ENCODE measurements around the gene ZC3H18. TPM values are rescaled to one million over a fixed set of nuclear protein-coding genes. Genes with fewer than 3 reads are reported as not detected.

The ZC3H18 gene
- total and polyA plus RNA-seq, 10 of the 15 experiments (the other 5 are each of a cell fraction or from before 2014, with no cell fraction given) = 1.0 to 58.3 (median 22.4) TPM

- ChIA-PET POLR2A (no interaction called here), RAD21 (ENCODE audit: unreplicated experiment) (no interaction called here), CTCF (interaction anchor here (0.7 kb wide), 1 partner anchor 79 kb away, joined by 3 read pairs; no protein-coding TSS in a partner anchor), SMC1A (ENCODE audit: uncharacterized antibody, unreplicated experiment) (no interaction called here)
- H3K4me2 ChIP-seq (ENCODE audit: control insufficient read depth, insufficient read depth) = no peak overlapping the region
- WGBS (ENCODE audit: insufficient coverage, insufficient replicate concordance, low lambda C conversion rate, missing lambda C conversion rate) = 97% methylated on average over 13 of the region's 13 CpGs
- intact Hi-C loops (cut with micrococcal nuclease; ENCODE audit: unreplicated experiment) = no loop called here
- H4K20me1 ChIP-seq (ENCODE audit: control insufficient read depth, insufficient read depth) = no peaks in the 10 kb centered on the region
- in situ Hi-C loops (cut with MboI) = no loop called here
- no peaks in the 10 kb centered on the region for H3K9me3 ChIP-seq (replicated peaks; ENCODE audit: control insufficient read depth, insufficient read depth, low read length)
- no peaks in the 10 kb centered on the region for H3K27me3 ChIP-seq (replicated peaks in 1 of 2; ENCODE audit: control insufficient read depth in 2 of 2, insufficient read depth in 2 of 2, low read length in 1 of 2)
- ATAC-seq (no peak), FAIRE-seq (no peak), DNase-seq (ENCODE audit: low read depth, low spot score) (no peak)
- H3K27ac ChIP-seq (ENCODE audit: control insufficient read depth, insufficient read depth) = no peak overlapping the region
- H3K79me2 ChIP-seq (ENCODE audit: control insufficient read depth, insufficient read depth, low read length) = no peaks in the 10 kb centered on the region
- no peak for TF ChIP-seq CHD2 (IDR thresholded peaks at IDR 0.05; ENCODE audit: borderline replicate concordance, low read depth, low read length)
- no peak for TF ChIP-seq ZZZ3 (IDR thresholded peaks at IDR 0.05; ENCODE audit: control insufficient read depth, insufficient read length, low read depth)
- TF ChIP-seq, protein P1, sequence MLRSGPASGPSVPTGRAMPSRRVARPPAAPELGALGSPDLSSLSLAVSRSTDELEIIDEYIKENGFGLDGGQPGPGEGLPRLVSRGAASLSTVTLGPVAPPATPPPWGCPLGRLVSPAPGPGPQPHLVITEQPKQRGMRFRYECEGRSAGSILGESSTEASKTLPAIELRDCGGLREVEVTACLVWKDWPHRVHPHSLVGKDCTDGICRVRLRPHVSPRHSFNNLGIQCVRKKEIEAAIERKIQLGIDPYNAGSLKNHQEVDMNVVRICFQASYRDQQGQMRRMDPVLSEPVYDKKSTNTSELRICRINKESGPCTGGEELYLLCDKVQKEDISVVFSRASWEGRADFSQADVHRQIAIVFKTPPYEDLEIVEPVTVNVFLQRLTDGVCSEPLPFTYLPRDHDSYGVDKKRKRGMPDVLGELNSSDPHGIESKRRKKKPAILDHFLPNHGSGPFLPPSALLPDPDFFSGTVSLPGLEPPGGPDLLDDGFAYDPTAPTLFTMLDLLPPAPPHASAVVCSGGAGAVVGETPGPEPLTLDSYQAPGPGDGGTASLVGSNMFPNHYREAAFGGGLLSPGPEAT (IDR thresholded peaks at IDR 0.05; ENCODE audit: low read depth) = no peak
- no peak for TF ChIP-seq SP1 (IDR thresholded peaks at IDR 0.05; ENCODE audit: low read depth, low read length)
- TF ChIP-seq PBX3 (IDR thresholded peaks at IDR 0.05; ENCODE audit: insufficient replicate concordance, low read depth, low read length) = no peak
- no TSS peak for BruUV-seq (replicated peaks)
- H3K9ac ChIP-seq (ENCODE audit: control insufficient read depth, insufficient read depth, low read length) = no peak overlapping the region
- no peak overlapping the region for H3K4me3 ChIP-seq
- peaks cover 7 to 30% of the 10 kb centered on the region in 2 experiments; a peak in 3 of 4 replicates for H3K36me3 ChIP-seq (ENCODE audit: control insufficient read depth in 2 of 2, insufficient read depth in 2 of 2, low read length in 1 of 2)
- no peak overlapping the region for H2AFZ ChIP-seq (ENCODE audit: control insufficient read depth, low read depth, low read length)
- H3K4me1 ChIP-seq (ENCODE audit: control insufficient read depth, insufficient read depth, low read length) = no peaks in the 10 kb centered on the region
Measured at GRCh38 chr16:88616320-88616719, 46.1 kb downstream of the ZC3H18 start.

Data from GM12878 (cell line).